Measurements from ENCODE around the gene IL17B.

The IL17B gene

GRCh38 chr5:149374801-149375200, 4.3 kb downstream of the IL17B start:
- no peak for TF ChIP-seq CTCF (IDR thresholded peaks at IDR 0.05)

GRCh38 chr5:149374303-149374702, 4.8 kb downstream of the IL17B start:
- H3K4me3 ChIP-seq (ENCODE audit: low read depth in 1 of 2, low read length in 1 of 2), result no peak overlapping the region
- no peaks in the 10 kb centered on the region for H3K27me3 ChIP-seq
- no peaks in the 10 kb centered on the region for H3K4me1 ChIP-seq (ENCODE audit: control insufficient read depth in 1 of 2, insufficient read depth in 1 of 2, low read depth in 1 of 2, low read length in 1 of 2)
- no peaks in the 10 kb centered on the region for H3K36me3 ChIP-seq
- no peaks in the 10 kb centered on the region for H3K9me3 ChIP-seq
- no peak for TF ChIP-seq CTCF (IDR thresholded peaks at IDR 0.05)
- no peak overlapping the region for H3K27ac ChIP-seq

More at GRCh38 chr5:149374801-149375200, 4.3 kb downstream of the IL17B start:
- no peak overlapping the region for H3K4me3 ChIP-seq (ENCODE audit: low read depth in 1 of 2, low read length in 1 of 2)
- no peak overlapping the region for H3K27ac ChIP-seq
- H3K4me1 ChIP-seq (ENCODE audit: control insufficient read depth in 1 of 2, insufficient read depth in 1 of 2, low read depth in 1 of 2, low read length in 1 of 2), result no peaks in the 10 kb centered on the region
- no peaks in the 10 kb centered on the region for H3K27me3 ChIP-seq
- no peaks in the 10 kb centered on the region for H3K9me3 ChIP-seq
- no peaks in the 10 kb centered on the region for H3K36me3 ChIP-seq

GRCh38 chr5:149372932-149373331, 6.2 kb downstream of the IL17B start:
- H3K4me3 ChIP-seq (ENCODE audit: low read depth in 1 of 2, low read length in 1 of 2), result no peak overlapping the region

GRCh38 chr5:149372076-149372795, 6.9 kb downstream of the IL17B start:
- H3K27me3 ChIP-seq, result no peaks in the 10 kb centered on the region
- no peak overlapping the region for H3K27ac ChIP-seq
- no peaks in the 10 kb centered on the region for H3K9me3 ChIP-seq
- TF ChIP-seq CTCF (IDR thresholded peaks at IDR 0.05), result no peak
- H3K4me3 ChIP-seq (ENCODE audit: low read depth in 1 of 2, low read length in 1 of 2), result no peak overlapping the region
- no peaks in the 10 kb centered on the region for H3K36me3 ChIP-seq
- peaks cover 5% of the 10 kb centered on the region in 2 experiments for H3K4me1 ChIP-seq (ENCODE audit: control insufficient read depth in 1 of 2, insufficient read depth in 1 of 2, low read depth in 1 of 2, low read length in 1 of 2)

More at GRCh38 chr5:149372932-149373331, 6.2 kb downstream of the IL17B start:
- no peaks in the 10 kb centered on the region for H3K36me3 ChIP-seq
- H3K4me1 ChIP-seq (ENCODE audit: control insufficient read depth in 1 of 2, insufficient read depth in 1 of 2, low read depth in 1 of 2, low read length in 1 of 2), result no peaks in the 10 kb centered on the region
- no peaks in the 10 kb centered on the region for H3K9me3 ChIP-seq
- TF ChIP-seq CTCF (IDR thresholded peaks at IDR 0.05), result no peak
- no peaks in the 10 kb centered on the region for H3K27me3 ChIP-seq
- no peak overlapping the region for H3K27ac ChIP-seq

GRCh38 chr5:149371296-149371962, 7.7 kb downstream of the IL17B start:
- H3K27ac ChIP-seq, result no peak overlapping the region
- TF ChIP-seq CTCF (IDR thresholded peaks at IDR 0.05), result peak; percentile 75
- H3K9me3 ChIP-seq, result no peaks in the 10 kb centered on the region
- peaks cover 8 to 10% of the 10 kb centered on the region in 2 experiments for H3K4me1 ChIP-seq (ENCODE audit: control insufficient read depth in 1 of 2, insufficient read depth in 1 of 2, low read depth in 1 of 2, low read length in 1 of 2)
- no peaks in the 10 kb centered on the region for H3K27me3 ChIP-seq
- no peak overlapping the region for H3K4me3 ChIP-seq (ENCODE audit: low read depth in 1 of 2, low read length in 1 of 2)
- H3K36me3 ChIP-seq, result no peaks in the 10 kb centered on the region

Data from neutrophil (primary cell).